ENCODE data around the gene CEP128.

DNA sequence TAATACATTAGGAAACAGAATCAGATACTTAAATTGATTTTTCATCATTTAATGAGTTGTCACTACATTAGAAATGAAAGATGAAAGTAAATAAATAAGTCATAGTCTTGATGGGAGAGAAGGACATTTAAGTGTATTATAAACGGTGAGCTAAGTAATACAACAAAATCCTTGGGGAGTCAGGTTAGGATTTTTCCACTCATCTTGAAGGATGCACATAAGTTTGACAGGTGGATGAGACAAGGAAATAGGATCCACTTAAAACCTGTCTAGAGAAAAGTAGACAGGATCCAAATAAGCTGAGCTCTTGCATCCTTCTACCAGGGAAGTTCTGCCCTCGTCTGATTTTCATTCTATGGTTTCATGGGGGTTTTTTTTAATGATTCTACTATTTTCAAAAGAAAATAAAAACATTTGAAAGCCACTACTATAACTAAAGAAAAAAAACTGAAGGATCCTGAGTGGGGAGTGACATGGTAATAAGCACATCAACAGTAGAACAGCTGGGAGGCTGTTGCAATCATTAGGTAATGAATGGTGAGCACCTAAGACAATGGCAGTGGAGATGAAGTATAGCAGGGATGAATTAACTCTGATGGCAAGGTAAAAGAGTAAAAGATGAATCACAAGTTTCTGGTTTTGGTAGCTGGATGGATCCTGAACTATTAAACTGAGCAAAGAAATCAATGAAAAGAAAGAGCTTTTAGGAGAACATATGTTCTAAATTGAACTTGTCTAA is 17.0 kb downstream of the CEP128 start:
- TF ChIP-seq HDGF (IDR thresholded peaks at IDR 0.05; ENCODE audit: borderline replicate concordance) (no peak), SUZ12 (IDR thresholded peaks at IDR 0.05) (no peak), TARDBP (IDR thresholded peaks at IDR 0.05) (no peak), FOXA1 (IDR thresholded peaks at IDR 0.05) (no peak), BHLHE40 (IDR thresholded peaks at IDR 0.05; ENCODE audit: borderline replicate concordance) (no peak), SP1 (IDR thresholded peaks at IDR 0.05) (no peak), LEF1 (IDR thresholded peaks at IDR 0.05; ENCODE audit: borderline replicate concordance) (no peak), ARNT (IDR thresholded peaks at IDR 0.05) (no peak), ZNF384 (IDR thresholded peaks at IDR 0.05) (no peak)

All from HEK293T (cell line).